DOHH2 (cell line): Measurements from ENCODE around the gene DPP3.

Experiments
- H3F3A ChIP-seq: fragments of 200-600 bp; sonication (generic), shearing (Covaris generic); 2 replicates; pipeline ENCODE4 v1.6.0; 2016; ENCODE audit warnings: antibody characterized with exemption, mild to moderate bottlenecking; ENCODE audit not compliant: control insufficient read depth, insufficient read depth
- H3K27ac ChIP-seq: fragments of 200-600 bp; sonication (generic); 2 replicates; pipeline ENCODE4 v1.5.1; 2014; ENCODE audit warnings: low read depth, mild to moderate bottlenecking, low read length, moderate library complexity
- H3K27me3 ChIP-seq: fragments of 200-600 bp; sonication (generic); 2 replicates; pipeline ENCODE4 v1.6.1; 2014; ENCODE audit warnings: mild to moderate bottlenecking, low read length, mixed read lengths; ENCODE audit not compliant: control insufficient read depth
- H3K36me3 ChIP-seq: fragments of 200-600 bp; sonication (generic); 2 replicates; pipeline ENCODE4 v1.6.1; 2014; ENCODE audit warnings: mild to moderate bottlenecking, low read length, moderate library complexity, mixed read lengths; ENCODE audit not compliant: control insufficient read depth
- H3K4me1 ChIP-seq: fragments of 200-600 bp; sonication (generic); 2 replicates; pipeline ENCODE4 v1.6.1; 2014; ENCODE audit warnings: mild to moderate bottlenecking, low read length, mixed read lengths; ENCODE audit not compliant: control insufficient read depth
- H3K4me2 ChIP-seq: fragments of 200-600 bp; sonication (generic); 2 replicates; pipeline ENCODE4 v1.6.0; 2014; ENCODE audit warnings: mild to moderate bottlenecking, low read length, moderate library complexity
- H3K4me3 ChIP-seq: fragments of 200-600 bp; sonication (generic); 2 replicates; pipeline ENCODE4 v1.5.1; 2014; ENCODE audit warnings: mild to moderate bottlenecking, low read length, mixed read lengths
- H3K79me2 ChIP-seq: fragments of 200-600 bp; sonication (generic); 2 replicates; pipeline ENCODE4 v1.6.1; 2014; ENCODE audit warnings: mild to moderate bottlenecking, low read length, mixed read lengths; ENCODE audit not compliant: control insufficient read depth
- H3K9me2 ChIP-seq: fragments of 200-600 bp; sonication (generic); replicated peaks from 2 replicates; pipeline ENCODE4 v1.6.1; 2014; ENCODE audit warnings: mild to moderate bottlenecking, low read length, mixed read lengths; ENCODE audit not compliant: control insufficient read depth
- H3K9me3 ChIP-seq: fragments of 200-600 bp; sonication (generic); 2 replicates; pipeline ENCODE4 v1.6.1; 2014; ENCODE audit warnings: antibody characterized with exemption, low read length, mixed read lengths; ENCODE audit not compliant: control insufficient read depth, insufficient read depth
- H4K20me1 ChIP-seq: fragments of 200-600 bp; sonication (generic); 2 replicates; pipeline ENCODE4 v1.6.0; 2014; ENCODE audit warnings: low read depth, mild to moderate bottlenecking, antibody characterized with exemption, low read length, moderate library complexity; ENCODE audit not compliant: control insufficient read depth, insufficient read depth
- CTCF ChIP-seq: fragments of 200-600 bp; sonication (generic); IDR thresholded peaks from one replicate; pipeline ENCODE4 v1.5.1; 2014; ENCODE audit warnings: antibody characterized with exemption, mild to moderate bottlenecking, low read depth, low read length; ENCODE audit not compliant: poor library complexity, severe bottlenecking
- EZH2phosphoT487 ChIP-seq: fragments of 200-600 bp; sonication (generic); IDR thresholded peaks from 2 replicates; pipeline ENCODE4 v1.6.1; 2017; ENCODE audit warnings: borderline replicate concordance, mild to moderate bottlenecking, antibody characterized with exemption, low read length, moderate library complexity, mixed read lengths

Gene DPP3

GRCh38 chr11:66476841-66477251 is 3.4 kb upstream of the DPP3 start:
- Histone ChIP-seq H3K4me1 (peaks cover 14% of the 10 kb centered on the region), H3K9me2 (no peaks in the 10 kb centered on the region), H3K4me3 (no peak overlapping the region), H4K20me1 (peaks cover 6% of the 10 kb centered on the region; the same call in 1 of the 2 replicates), H3K27ac (no peak overlapping the region), H3F3A (no peaks in the 10 kb centered on the region), H3K79me2 (peaks cover 24% of the 10 kb centered on the region), H3K27me3 (no peaks in the 10 kb centered on the region), H3K9me3 (no peaks in the 10 kb centered on the region), H3K36me3 (peaks cover 6% of the 10 kb centered on the region; the same call in 1 of the 2 replicates), H3K4me2 (no peak overlapping the region)
- TF ChIP-seq CTCF (no peak), EZH2phosphoT487 (no peak)

- Histone ChIP-seq H4K20me1 (peaks cover 6% of the 10 kb centered on the region; the same call in 1 of the 2 replicates), H3K4me2 (no peak overlapping the region), H3K9me3 (no peaks in the 10 kb centered on the region), H3K9me2 (no peaks in the 10 kb centered on the region), H3K4me3 (no peak overlapping the region), H3K36me3 (peaks cover 3% of the 10 kb centered on the region; the same call in 1 of the 2 replicates), H3K27ac (no peak overlapping the region), H3K79me2 (peaks cover 24% of the 10 kb centered on the region), H3K27me3 (no peaks in the 10 kb centered on the region), H3K4me1 (peaks cover 14% of the 10 kb centered on the region), H3F3A (no peaks in the 10 kb centered on the region)
- TF ChIP-seq EZH2phosphoT487, result no peak
- no peak for TF ChIP-seq CTCF
These were observed 2.7 kb upstream of the DPP3 start for GRCh38 chr11:66477263-66478201.

GRCh38 chr11:66478729-66479393 is 1.4 kb upstream of the DPP3 start:
- Histone ChIP-seq H3F3A (no peaks in the 10 kb centered on the region), H3K9me3 (no peaks in the 10 kb centered on the region), H3K27me3 (no peaks in the 10 kb centered on the region)

More at GRCh38 chr11:66478729-66479393, 1.4 kb upstream of the DPP3 start:
- Histone ChIP-seq H3K4me2 (peak overlapping the region; percentile 80), H4K20me1 (peaks cover 6% of the 10 kb centered on the region; the same call in 1 of the 2 replicates), H3K4me1 (peaks cover 14% of the 10 kb centered on the region), H3K9me2 (no peaks in the 10 kb centered on the region), H3K36me3 (peaks cover 7% of the 10 kb centered on the region; the same call in 1 of the 2 replicates), H3K4me3 (peak overlapping the region; percentile 82), H3K79me2 (peaks cover 24% of the 10 kb centered on the region), H3K27ac (no peak overlapping the region)
- TF ChIP-seq CTCF (peak; percentile 99), EZH2phosphoT487 (no peak)
